Spinal cord (tissue), 10 donors: ENCODE data around the gene IFI16. TPM values are rescaled to one million over a fixed set of nuclear protein-coding genes. Genes with fewer than 3 reads are reported as not detected.
"Not testable (repeated sequence)": the region's sequence is repeated elsewhere in the genome, so short reads cannot be mapped to it uniquely, and the experiment has no call there.

Experiments
- DNase-seq, 6 donors: peaks; one replicate each; pipeline versions ENCODE4 v3.0.0 to v3.0.0-alpha.2; 2013 to 2015; ENCODE audit warnings: low spot score in 6 of 6, low read depth in 4 of 6
- H3K27ac ChIP-seq: one replicate; pipeline ENCODE4 v1.5.1; 2013; ENCODE audit warnings: low read depth, low read length, control low read depth
- H3K27me3 ChIP-seq: one replicate; pipeline ENCODE4 v1.6.1; 2013; ENCODE audit warnings: low read length; ENCODE audit not compliant: control insufficient read depth, insufficient read depth
- H3K36me3 ChIP-seq: one replicate; pipeline ENCODE4 v1.6.1; 2013; ENCODE audit warnings: low read length; ENCODE audit not compliant: control insufficient read depth, insufficient read depth
- H3K4me1 ChIP-seq: one replicate; pipeline ENCODE4 v1.6.1; 2013; ENCODE audit warnings: low read length; ENCODE audit not compliant: control insufficient read depth, insufficient read depth
- H3K4me3 ChIP-seq: one replicate; pipeline ENCODE4 v1.5.1; 2013; ENCODE audit warnings: low read depth, low read length, control low read depth
- H3K9me3 ChIP-seq: one replicate; pipeline ENCODE4 v1.6.1; 2013; ENCODE audit warnings: low read length; ENCODE audit not compliant: control insufficient read depth, insufficient read depth
- WGBS: methylation state at CpG from one replicate; pipeline ENCODE4 v1.1.5; 2013; ENCODE audit warnings: missing lambda C conversion rate; ENCODE audit not compliant: insufficient coverage; 5-methylcytosine and 5-hydroxymethylcytosine counted together
- polyA plus RNA-seq, 2 donors: library from polyadenylated mRNA; unstranded; fragments of 120-200 nt; gene quantifications; one replicate each; pipeline ENCODE4 v1.2.1, GENCODE V29; 2013; ENCODE audit not compliant: insufficient read length in 2 of 2
- total RNA-seq, 2 donors: library from RNA; depleted of rRNA in 1 of 2; stranded (reverse); fragments of 120-200 nt in 1 of 2; fragments of >200 nt in 1 of 2; gene quantifications; one replicate each; pipeline versions ENCODE4 v1.2.3 to v1.2.4, GENCODE V29; 2013 to 2014
- donor health status: healthy.

IFI16 gene
- total and polyA plus RNA-seq, 4 donors = 23.9 to 34.7 (median 31.0) TPM

DNA sequence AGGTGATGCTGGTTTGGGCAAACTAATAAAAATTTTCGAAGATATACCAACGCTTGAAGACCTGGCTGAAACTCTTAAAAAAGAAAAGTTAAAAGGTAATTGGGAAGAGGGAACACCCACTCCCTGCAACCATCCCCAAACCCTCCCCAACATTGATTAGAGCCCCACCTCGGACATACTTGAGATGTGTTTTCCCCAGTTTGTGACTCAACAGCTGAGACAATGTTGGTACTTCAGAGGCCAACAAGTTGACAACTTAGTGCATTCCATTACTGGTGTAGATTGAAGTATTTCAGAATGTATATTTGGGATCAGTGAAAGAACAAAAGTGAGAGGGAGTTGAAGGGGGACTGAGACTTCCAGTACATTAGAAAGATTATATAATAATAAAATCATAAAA is 5.1 kb downstream of the IFI16 start:
- no peak for DNase-seq
- H3K4me3 ChIP-seq = no peak overlapping the region
- no peaks in the 10 kb centered on the region for H3K27me3 ChIP-seq
- no peak overlapping the region for H3K27ac ChIP-seq
- no peaks in the 10 kb centered on the region for H3K9me3 ChIP-seq
- no CpG with 5 or more reads among the region's 3 CpGs for WGBS
- no peaks in the 10 kb centered on the region for H3K4me1 ChIP-seq
- H3K36me3 ChIP-seq = no peaks in the 10 kb centered on the region

GRCh38 chr1:159015440-159015909 is 5.8 kb downstream of the IFI16 start:
- no peaks in the 10 kb centered on the region for H3K4me1 ChIP-seq
- H3K9me3 ChIP-seq = no peaks in the 10 kb centered on the region
- H3K36me3 ChIP-seq = no peaks in the 10 kb centered on the region
- 100% methylated on average over 2 of the region's 4 CpGs for WGBS
- no peaks in the 10 kb centered on the region for H3K27me3 ChIP-seq
- DNase-seq = peak in 1 of 6 donors; percentile 25
- H3K4me3 ChIP-seq = no peak overlapping the region
- no peak overlapping the region for H3K27ac ChIP-seq

- no peaks in the 10 kb centered on the region for H3K27me3 ChIP-seq
- no peak overlapping the region for H3K4me3 ChIP-seq
- H3K4me1 ChIP-seq = no peaks in the 10 kb centered on the region
- no peak overlapping the region for H3K27ac ChIP-seq
- no peaks in the 10 kb centered on the region for H3K36me3 ChIP-seq
- no peak for DNase-seq
- H3K9me3 ChIP-seq = no peaks in the 10 kb centered on the region
- WGBS = 95% methylated on average over 5 of the region's 10 CpGs
Observed at GRCh38 chr1:159023723-159024122, 14.0 kb downstream of the IFI16 start.

DNA sequence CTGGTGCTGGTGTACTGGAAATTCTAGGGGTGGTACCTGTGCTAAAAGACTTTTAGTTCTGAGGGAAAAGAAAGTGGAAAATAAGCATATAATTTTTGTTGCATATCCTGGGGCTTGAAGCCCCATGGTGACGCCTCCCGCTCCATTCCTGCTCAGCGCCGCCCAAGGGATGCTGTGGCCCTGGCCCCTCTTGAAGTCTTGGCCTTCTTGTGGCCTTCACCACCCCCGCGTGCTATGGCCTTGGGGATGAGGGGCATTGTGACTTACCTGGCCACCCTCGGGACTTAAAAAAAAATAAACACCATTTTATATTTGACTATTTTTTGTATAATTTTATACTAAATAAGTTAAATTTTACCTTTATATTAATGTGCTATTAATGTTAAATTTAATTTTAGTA is 15.3 kb downstream of the IFI16 start:
- WGBS = 93% methylated on average over 4 of the region's 7 CpGs
- no peak overlapping the region for H3K4me3 ChIP-seq
- no peaks in the 10 kb centered on the region for H3K4me1 ChIP-seq
- H3K27me3 ChIP-seq = no peaks in the 10 kb centered on the region
- H3K27ac ChIP-seq = no peak overlapping the region
- peaks cover 2% of the 10 kb centered on the region for H3K9me3 ChIP-seq
- H3K36me3 ChIP-seq = no peaks in the 10 kb centered on the region
- no peak for DNase-seq

GRCh38 chr1:159026841-159027240 is 17.1 kb downstream of the IFI16 start:
- H3K27me3 ChIP-seq, H3K36me3 ChIP-seq, DNase-seq, H3K4me3 ChIP-seq, H3K9me3 ChIP-seq, H3K27ac ChIP-seq, H3K4me1 ChIP-seq: not testable (repeated sequence)
- WGBS = no CpG with 5 or more reads among the region's 2 CpGs

DNA sequence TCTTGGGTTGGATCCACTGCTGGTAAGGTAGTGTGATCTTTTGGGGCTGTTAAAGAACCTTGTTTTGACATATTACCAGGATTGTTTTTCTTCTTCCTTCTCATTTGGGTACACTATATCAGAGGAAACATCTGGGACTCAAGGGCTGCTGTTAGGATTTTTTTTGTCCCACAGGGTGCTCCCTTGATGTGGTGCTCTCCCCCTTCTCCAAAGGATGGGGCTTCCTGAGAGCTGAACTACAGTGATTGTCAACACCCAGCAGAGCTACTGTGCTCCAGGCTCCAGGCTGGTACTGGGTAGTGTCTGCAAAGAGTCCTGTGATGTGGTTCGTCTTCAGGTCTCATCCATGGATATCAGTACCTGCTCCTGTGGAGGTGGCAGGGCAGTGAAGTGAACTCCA is 20.6 kb downstream of the IFI16 start:
- peaks cover 3% of the 10 kb centered on the region for H3K9me3 ChIP-seq
- no peaks in the 10 kb centered on the region for H3K4me1 ChIP-seq
- DNase-seq = no peak
- H3K4me3 ChIP-seq = no peak overlapping the region
- no peak overlapping the region for H3K27ac ChIP-seq
- 71% methylated on average over 1 of the region's 1 CpG for WGBS
- no peaks in the 10 kb centered on the region for H3K36me3 ChIP-seq
- no peaks in the 10 kb centered on the region for H3K27me3 ChIP-seq

DNA sequence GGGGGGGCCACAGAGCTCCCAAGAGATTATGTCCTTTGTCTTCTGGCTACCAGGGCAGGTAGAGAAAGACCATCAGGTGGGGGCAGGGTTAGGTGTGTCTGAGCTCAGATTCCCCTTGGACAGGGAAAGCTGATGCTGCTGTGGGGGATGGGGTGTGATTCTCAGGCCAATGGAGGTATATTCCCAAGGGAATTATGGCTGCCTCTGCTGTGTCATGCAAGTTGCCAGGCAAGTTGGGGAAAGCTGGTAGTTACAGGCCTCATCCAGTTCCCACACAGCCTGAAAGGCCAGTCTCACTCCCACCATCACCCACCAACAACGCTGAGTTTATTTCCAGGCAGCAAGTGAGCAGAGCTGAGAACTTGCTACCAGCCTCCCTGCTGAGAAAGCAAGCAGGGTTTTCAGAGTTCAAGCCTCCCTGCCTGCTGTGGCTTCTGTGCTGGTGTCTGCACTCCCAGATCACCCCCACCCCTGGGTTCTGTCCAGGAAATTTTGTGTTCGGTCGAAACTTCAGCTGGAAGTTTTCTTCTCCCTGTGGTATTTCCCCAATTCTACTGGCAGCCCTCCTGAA is 21.3 kb downstream of the IFI16 start:
- H3K27ac ChIP-seq = no peak overlapping the region
- no peaks in the 10 kb centered on the region for H3K4me1 ChIP-seq
- DNase-seq = no peak
- H3K9me3 ChIP-seq = peaks cover 3% of the 10 kb centered on the region
- no peaks in the 10 kb centered on the region for H3K36me3 ChIP-seq
- H3K4me3 ChIP-seq = no peak overlapping the region
- H3K27me3 ChIP-seq = no peaks in the 10 kb centered on the region
- WGBS = 76% methylated on average over 3 of the region's 3 CpGs

DNA sequence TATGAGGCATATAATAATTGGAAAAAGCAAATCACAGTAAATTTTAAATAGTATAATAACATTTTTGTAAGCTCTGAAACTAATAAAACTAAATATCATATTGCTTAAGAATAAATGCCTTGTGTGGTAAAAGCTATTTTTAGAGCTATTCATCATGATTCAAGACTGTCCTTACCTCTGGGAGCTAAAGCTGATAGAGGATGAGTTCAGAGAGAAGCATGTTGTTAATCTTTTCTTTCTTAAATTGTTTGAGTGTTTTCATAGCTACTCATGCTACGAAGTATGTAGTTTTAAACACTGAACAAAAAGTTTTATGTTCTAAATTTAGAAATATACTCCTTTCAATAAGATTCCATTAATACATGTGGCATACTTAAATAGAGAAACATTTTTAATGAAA is 30.5 kb downstream of the IFI16 start:
- Histone ChIP-seq H3K4me3 (no peak overlapping the region), H3K27me3 (no peaks in the 10 kb centered on the region), H3K27ac (no peak overlapping the region), H3K4me1 (no peaks in the 10 kb centered on the region), H3K36me3 (no peaks in the 10 kb centered on the region), H3K9me3 (no peaks in the 10 kb centered on the region)
- DNase-seq = no peak
- WGBS = no CpG with 5 or more reads among the region's 1 CpG

- no peaks in the 10 kb centered on the region for H3K9me3 ChIP-seq
- no peak for DNase-seq
- H3K4me1 ChIP-seq = no peaks in the 10 kb centered on the region
- H3K27me3 ChIP-seq = no peaks in the 10 kb centered on the region
- no peak overlapping the region for H3K27ac ChIP-seq
- H3K36me3 ChIP-seq = no peaks in the 10 kb centered on the region
- 93% methylated on average over 4 of the region's 7 CpGs for WGBS
- H3K4me3 ChIP-seq = no peak overlapping the region
Observed at GRCh38 chr1:159040893-159041724, 31.4 kb downstream of the IFI16 start.

- H3K9me3 ChIP-seq, H3K27ac ChIP-seq, H3K36me3 ChIP-seq, H3K27me3 ChIP-seq, H3K4me1 ChIP-seq, H3K4me3 ChIP-seq, DNase-seq: not testable (repeated sequence)
- WGBS = no CpG with 5 or more reads among the region's 1 CpG
Observed at GRCh38 chr1:159046486-159046885, 36.8 kb downstream of the IFI16 start.
